GM18520 (cell line): ENCODE data around the gene AGAP3.
"Not testable (repeated sequence)": the region's sequence is repeated elsewhere in the genome, so short reads cannot be mapped to it uniquely, and the experiment has no call there.

Experiments
- ATAC-seq: cut with Tn5 transposase; IDR thresholded peaks from one replicate; pipeline ENCODE4 v1.9.1; 2021; ENCODE audit not compliant: unreplicated experiment

The AGAP3 gene

DNA sequence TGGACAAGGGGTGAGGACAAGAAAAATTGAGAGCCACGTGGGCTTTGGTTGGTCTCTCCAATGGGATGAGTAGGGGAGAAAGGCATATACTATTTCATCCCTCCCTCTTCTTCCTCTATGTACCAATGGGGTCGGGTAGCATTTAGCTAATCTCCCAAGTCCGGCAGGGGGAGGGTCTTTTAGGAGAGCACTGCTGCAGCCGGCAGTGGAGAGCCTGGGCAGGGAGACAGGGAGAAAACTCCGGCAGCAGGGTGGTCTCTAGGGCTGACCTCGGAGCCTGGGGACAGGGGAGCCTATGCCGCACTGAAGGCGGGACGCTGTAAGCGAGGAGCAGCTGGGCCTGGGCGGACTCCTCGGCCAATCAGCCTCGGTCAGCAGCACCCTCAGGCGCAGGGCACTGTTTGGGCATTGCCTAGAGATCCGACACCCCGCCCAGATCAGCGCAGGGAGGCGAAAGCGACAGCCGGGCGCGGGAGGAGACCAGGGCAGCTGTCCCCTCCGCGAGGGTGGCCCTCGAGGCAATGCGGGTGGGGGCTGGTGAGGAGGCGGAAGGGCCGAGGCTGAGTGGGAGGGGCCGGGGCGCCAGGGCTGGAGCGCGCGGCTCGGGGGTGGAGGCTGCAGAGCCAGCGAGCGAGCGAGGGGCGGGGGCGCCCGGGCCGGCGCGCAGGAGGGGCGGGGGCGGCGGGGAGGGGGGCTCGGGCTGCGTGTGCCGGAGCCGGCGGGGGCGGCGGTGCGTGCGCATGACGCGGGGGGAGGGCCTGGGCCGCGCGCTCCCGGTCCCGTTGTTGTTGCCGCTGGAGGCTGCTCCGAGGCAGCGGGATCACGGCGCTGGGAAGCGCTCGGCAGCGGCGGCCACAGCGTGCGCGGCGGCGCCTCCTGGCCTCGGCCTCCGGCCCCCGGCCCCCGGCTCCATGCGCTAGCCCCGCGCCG, at the start of gene AGAP3:
AGAP3 (plus strand) TSS at position 785 of the 930 bp plus-strand sequence. CDS start 267 bp downstream, outside the sequence.
- peak; percentile 28 for ATAC-seq

- no peak for ATAC-seq
Observed at GRCh38 chr7:151038951-151039849, 47.1 kb upstream of the AGAP3 start.

GRCh38 chr7:151039850-151040548, 46.3 kb upstream of the AGAP3 start:
- ATAC-seq, result no peak

- no peak for ATAC-seq
Observed at GRCh38 chr7:151040616-151041375, 45.5 kb upstream of the AGAP3 start.

DNA sequence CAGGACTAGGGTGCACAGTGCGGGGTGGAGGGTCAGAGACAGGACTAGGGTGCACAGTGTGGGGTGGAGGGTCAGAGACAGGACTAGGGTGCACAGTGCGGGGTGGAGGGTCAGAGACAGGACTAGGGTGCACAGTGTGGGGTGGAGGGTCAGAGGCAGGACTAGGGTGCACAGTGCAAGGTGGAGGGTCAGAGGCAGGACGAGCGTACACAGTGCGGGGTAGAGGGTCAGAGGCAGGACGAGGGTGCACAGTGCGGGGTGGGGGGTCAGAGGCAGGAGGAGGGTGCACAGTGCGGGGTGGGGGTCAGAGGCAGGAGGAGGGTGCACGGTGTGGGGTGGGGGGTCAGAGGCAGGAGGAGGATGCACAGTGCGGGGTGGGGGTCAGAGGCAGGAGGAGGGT, 42.8 kb upstream of the AGAP3 start:
- ATAC-seq, result not testable (repeated sequence)

GRCh38 chr7:151043959-151044358, 42.3 kb upstream of the AGAP3 start:
- ATAC-seq, result no peak

DNA sequence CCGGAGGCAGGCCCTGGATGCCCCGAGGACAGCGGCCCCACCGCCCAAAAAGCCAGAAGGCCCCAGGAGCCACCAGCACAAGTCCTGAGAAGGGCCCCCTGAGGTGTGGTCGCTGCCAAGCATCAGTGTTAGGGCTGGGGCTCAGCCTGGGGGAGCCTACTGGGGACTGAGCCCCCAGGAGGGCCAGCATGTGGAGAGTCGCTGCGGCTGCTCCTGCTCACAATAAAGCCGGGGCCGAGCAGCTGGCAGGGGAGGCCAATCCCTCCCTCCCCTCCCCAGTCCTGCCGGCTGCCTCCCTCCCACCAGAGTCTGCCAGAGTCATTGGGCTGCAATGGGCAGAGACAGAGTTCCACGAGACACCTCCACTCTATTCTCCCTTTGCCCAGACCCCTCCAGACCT, 41.0 kb upstream of the AGAP3 start:
- ATAC-seq, result no peak

DNA sequence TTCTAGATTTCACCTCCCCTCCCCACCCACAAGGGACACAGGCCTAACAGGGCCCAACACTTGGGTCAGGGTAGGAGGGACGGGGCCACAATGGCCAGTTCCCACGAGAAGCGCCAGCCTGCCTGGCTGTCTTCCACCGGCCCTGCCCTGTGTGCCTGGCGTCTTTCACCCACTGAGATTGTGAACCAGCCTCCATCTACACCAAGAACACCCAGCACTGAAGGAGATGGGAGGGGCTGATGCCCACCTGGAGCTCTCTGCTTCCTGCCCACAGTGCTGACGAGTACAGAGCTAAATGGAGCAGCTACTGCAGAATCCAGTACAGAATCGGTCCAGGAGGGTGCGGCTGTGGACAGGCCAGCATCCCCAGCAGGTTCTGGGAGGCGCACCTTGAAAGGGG, 40.3 kb upstream of the AGAP3 start:
- no peak for ATAC-seq

- no peak for ATAC-seq
Observed at GRCh38 chr7:151046603-151047573, 39.4 kb upstream of the AGAP3 start.

DNA sequence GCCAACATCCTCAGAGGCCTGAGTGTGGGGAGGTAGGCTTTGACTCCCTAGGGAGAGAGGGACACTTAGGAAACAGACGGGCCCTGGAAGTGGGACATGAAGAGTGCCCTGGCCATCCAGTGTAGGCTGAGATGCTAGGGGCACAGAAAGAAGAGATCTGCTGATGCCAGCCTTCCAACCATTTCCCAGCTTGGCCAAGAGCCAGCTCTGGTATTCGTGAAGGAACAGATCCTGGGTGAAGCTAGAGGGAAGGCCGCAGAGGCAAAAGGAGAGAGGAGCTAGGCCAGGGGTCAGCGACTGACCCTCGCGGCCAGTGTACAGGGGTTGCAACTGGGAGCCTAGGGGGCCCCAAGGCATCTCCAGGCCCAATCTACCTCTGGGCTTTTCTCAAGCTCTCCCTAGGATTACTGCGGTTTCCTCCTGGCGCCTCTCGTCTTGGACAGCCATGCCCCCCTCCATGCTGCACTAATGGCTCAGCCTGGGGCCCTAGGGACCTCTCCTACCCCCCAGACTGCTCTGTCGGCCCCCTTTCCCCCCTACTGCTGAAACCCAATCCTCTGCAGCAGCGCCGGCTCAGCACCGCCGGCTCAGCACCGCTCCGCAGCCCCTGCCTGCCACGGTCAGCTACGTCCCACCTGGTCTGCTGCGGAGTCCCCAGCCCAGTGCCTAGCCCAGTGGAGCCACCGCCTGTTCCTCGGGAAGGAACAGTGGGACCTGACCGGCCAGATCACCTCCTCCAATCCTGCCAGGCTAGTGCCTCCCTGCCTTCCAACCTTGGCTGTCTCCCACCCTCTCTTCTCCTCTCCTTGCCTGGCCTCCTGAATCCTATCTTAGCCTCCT, 38.1 kb upstream of the AGAP3 start, which contains the start of gene ASIC3:
ASIC3 (plus strand) TSS at position 556 of the 840 bp plus-strand sequence. CDS start 355 bp downstream, outside the sequence.
- ATAC-seq, result no peak

- ATAC-seq, result no peak
Observed at GRCh38 chr7:151048911-151049463, 37.3 kb upstream of the AGAP3 start.

- ATAC-seq, result no peak
Observed at GRCh38 chr7:151051108-151051507, 35.2 kb upstream of the AGAP3 start.

DNA sequence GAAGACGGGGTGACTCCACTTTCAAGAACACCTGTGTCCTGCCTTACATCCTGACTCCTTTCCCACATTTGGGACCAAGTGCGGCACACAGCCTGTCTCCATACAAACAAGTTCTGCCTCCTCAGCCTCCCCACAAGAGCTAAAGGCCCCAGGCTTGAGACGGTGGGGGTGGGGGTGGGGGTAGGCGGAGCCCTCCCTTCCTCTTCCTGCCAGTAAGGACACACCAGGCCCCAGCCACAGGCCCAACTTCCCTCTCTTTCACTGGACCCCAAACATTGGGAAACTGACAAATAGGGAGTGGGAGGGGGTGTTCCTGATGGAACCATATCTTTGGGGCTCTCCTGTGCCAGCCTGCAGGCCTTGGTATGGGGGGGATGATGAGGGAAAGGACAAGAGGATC, 33.2 kb upstream of the AGAP3 start:
- no peak for ATAC-seq

GRCh38 chr7:151053751-151054150, 32.5 kb upstream of the AGAP3 start:
- ATAC-seq, result no peak

- no peak for ATAC-seq
Observed at GRCh38 chr7:151056283-151056665, 30.0 kb upstream of the AGAP3 start.

- ATAC-seq, result no peak
Observed at GRCh38 chr7:151056666-151057505, 29.4 kb upstream of the AGAP3 start.

DNA sequence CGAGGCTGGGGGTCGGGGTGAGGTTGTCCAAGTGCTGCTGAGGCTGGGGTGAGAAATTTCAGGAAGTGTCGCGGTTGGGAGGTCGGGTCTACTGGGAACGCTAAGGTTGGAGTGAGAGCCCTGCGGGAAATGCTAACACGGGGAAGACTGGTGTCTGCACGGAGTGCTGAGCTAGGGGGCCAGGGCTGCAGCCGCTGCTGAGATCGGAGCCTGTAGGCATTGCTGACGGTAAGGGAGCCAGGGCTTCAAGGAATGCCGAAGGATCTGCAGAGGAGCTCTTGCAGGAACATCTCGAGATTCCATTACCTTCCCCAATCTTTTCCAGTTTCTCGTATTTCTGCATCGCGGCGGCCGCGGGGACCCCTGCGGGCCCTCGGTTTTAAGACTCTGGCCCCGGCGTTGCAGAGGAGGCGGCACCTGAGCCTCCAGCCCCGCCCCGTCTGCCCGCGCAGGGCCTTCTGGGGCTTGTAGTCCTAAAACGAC, 28.7 kb upstream of the AGAP3 start, which contains the start of gene CDK5:
CDK5 (minus strand) TSS at position 392 of the 483 bp plus-strand sequence; CDS start at position 343, 49 bp downstream.
- no peak for ATAC-seq
